ENCODE results near the gene LETMD1. TPM values are rescaled to one million over a fixed set of nuclear protein-coding genes. Genes with fewer than 3 reads are reported as not detected.

LETMD1 gene
- total RNA-seq, 1 donor from 2014 or later: 32.8 TPM

GRCh38 chr12:51108136-51108535 lies 60.0 kb downstream of the LETMD1 start:
- H3K36me3 Mint-ChIP-seq (ENCODE audit: low read depth, unreplicated experiment): peaks cover 21% of the 10 kb centered on the region

More at GRCh38 chr12:51108136-51108535, 60.0 kb downstream of the LETMD1 start:
- no peak overlapping the region for H3K27ac Mint-ChIP-seq (ENCODE audit: unreplicated experiment)
- H3K4me3 Mint-ChIP-seq (ENCODE audit: unreplicated experiment): no peak overlapping the region
- DNase-seq (ENCODE audit: low spot score): no peak
- H3K9me3 Mint-ChIP-seq (ENCODE audit: unreplicated experiment): no peaks in the 10 kb centered on the region
- no peaks in the 10 kb centered on the region for H3K4me1 Mint-ChIP-seq (ENCODE audit: unreplicated experiment)
- TF ChIP-seq CTCF (IDR thresholded peaks at IDR 0.05; ENCODE audit: unreplicated experiment): no peak
- no peaks in the 10 kb centered on the region for H3K27me3 Mint-ChIP-seq (ENCODE audit: unreplicated experiment)

Other genes with a start within 250 kb of the LETMD1 start
- not detected for gene TMPRSS12, start 205.4 kb upstream of the LETMD1 start, total RNA-seq (ENCODE audit: unreplicated experiment)
- gene HIGD1C, start 95.8 kb upstream of the LETMD1 start, total RNA-seq (ENCODE audit: unreplicated experiment): not detected
- 47.3 TPM for gene SLC11A2, start 21.9 kb upstream of the LETMD1 start, total RNA-seq (ENCODE audit: unreplicated experiment)
- 112 TPM for gene CSRNP2, start 35.3 kb downstream of the LETMD1 start, total RNA-seq (ENCODE audit: unreplicated experiment)
- gene TFCP2, start 124.8 kb downstream of the LETMD1 start, total RNA-seq (ENCODE audit: unreplicated experiment): 29.5 TPM
- gene POU6F1, start 169.7 kb downstream of the LETMD1 start, total RNA-seq (ENCODE audit: unreplicated experiment): 10.8 TPM
- gene DAZAP2, start 190.5 kb downstream of the LETMD1 start, total RNA-seq (ENCODE audit: unreplicated experiment): 28.1 TPM
- 167 TPM for gene SMAGP, start 222.1 kb downstream of the LETMD1 start, total RNA-seq (ENCODE audit: unreplicated experiment)

All from endothelial cell (in vitro differentiated cells).